Kidney epithelial cell (primary cell): Measurements from ENCODE around the gene ZNF268. TPM values are rescaled to one million over a fixed set of nuclear protein-coding genes. Genes with fewer than 3 reads are reported as not detected.

Experiments
- DNase-seq: peaks from one replicate; pipeline ENCODE4 v3.0.0-alpha.2; 2010; ENCODE audit warnings: low read depth
- H3K27me3 ChIP-seq: 2 replicates; pipeline ENCODE4 v1.6.0; 2011; ENCODE audit warnings: low read length; ENCODE audit not compliant: control insufficient read depth, insufficient read depth
- H3K36me3 ChIP-seq: 2 replicates; pipeline ENCODE4 v1.5.1; 2011; ENCODE audit warnings: low read length; ENCODE audit not compliant: control insufficient read depth, insufficient read depth
- H3K4me3 ChIP-seq: 2 replicates; pipeline ENCODE4 v1.5.1; 2011; ENCODE audit warnings: low read depth, mild to moderate bottlenecking, control low read depth, low read length
- total RNA-seq: library from RNA; depleted of rRNA; stranded (reverse); fragments of >200 nt; gene quantifications from 2 replicates; pipeline ENCODE4 v1.2.3, GENCODE V29; 2015
- TF ChIP-seq, protein P1 (sequence below): IDR thresholded peaks from 2 replicates; pipeline ENCODE4 v1.5.1; 2011; ENCODE audit warnings: mild to moderate bottlenecking, moderate library complexity, low read length, control low read depth, inconsistent platforms; ENCODE audit not compliant: insufficient read depth, poor library complexity, severe bottlenecking

The ZNF268 gene
- total RNA-seq, 1 donor from 2014 or later = 26.2 TPM

GRCh38 chr12:133202493-133203343 lies 21.4 kb downstream of the ZNF268 start:
- H3K27me3 ChIP-seq = no peaks in the 10 kb centered on the region
- no peaks in the 10 kb centered on the region for H3K36me3 ChIP-seq
- no peak overlapping the region for H3K4me3 ChIP-seq
- TF ChIP-seq, protein P1, sequence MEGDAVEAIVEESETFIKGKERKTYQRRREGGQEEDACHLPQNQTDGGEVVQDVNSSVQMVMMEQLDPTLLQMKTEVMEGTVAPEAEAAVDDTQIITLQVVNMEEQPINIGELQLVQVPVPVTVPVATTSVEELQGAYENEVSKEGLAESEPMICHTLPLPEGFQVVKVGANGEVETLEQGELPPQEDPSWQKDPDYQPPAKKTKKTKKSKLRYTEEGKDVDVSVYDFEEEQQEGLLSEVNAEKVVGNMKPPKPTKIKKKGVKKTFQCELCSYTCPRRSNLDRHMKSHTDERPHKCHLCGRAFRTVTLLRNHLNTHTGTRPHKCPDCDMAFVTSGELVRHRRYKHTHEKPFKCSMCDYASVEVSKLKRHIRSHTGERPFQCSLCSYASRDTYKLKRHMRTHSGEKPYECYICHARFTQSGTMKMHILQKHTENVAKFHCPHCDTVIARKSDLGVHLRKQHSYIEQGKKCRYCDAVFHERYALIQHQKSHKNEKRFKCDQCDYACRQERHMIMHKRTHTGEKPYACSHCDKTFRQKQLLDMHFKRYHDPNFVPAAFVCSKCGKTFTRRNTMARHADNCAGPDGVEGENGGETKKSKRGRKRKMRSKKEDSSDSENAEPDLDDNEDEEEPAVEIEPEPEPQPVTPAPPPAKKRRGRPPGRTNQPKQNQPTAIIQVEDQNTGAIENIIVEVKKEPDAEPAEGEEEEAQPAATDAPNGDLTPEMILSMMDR = no peak
- DNase-seq = no peak

DNA sequence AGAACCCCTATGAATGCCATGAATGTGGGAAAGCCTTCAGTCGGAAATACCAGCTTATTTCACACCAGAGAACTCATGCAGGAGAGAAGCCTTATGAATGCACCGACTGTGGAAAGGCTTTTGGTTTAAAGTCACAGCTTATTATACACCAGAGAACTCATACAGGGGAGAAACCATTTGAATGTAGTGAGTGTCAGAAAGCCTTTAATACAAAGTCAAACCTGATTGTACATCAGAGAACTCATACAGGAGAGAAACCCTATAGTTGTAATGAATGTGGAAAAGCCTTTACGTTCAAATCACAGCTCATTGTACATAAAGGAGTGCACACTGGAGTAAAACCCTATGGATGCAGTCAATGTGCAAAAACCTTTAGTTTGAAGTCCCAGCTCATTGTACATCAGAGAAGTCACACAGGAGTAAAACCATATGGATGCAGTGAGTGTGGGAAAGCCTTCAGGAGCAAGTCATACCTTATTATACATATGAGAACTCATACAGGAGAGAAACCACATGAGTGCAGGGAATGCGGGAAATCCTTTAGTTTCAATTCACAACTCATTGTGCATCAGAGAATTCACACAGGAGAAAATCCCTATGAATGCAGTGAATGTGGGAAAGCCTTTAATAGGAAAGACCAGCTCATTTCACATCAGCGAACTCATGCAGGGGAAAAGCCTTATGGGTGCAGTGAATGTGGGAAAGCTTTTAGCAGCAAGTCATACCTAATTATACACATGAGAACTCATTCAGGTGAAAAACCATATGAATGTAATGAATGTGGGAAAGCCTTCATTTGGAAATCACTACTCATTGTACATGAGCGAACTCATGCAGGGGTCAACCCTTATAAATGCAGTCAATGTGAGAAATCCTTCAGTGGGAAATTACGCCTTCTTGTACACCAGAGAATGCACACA lies 22.3 kb downstream of the ZNF268 start:
- Histone ChIP-seq H3K36me3 (no peaks in the 10 kb centered on the region), H3K4me3 (no peak overlapping the region), H3K27me3 (no peaks in the 10 kb centered on the region)
- no peak for DNase-seq
- TF ChIP-seq, protein P1 = no peak

GRCh38 chr12:133204264-133204603 lies 22.9 kb downstream of the ZNF268 start:
- Histone ChIP-seq H3K4me3 (no peak overlapping the region), H3K36me3 (no peaks in the 10 kb centered on the region), H3K27me3 (no peaks in the 10 kb centered on the region)
- TF ChIP-seq, protein P1 = no peak
- no peak for DNase-seq

DNA sequence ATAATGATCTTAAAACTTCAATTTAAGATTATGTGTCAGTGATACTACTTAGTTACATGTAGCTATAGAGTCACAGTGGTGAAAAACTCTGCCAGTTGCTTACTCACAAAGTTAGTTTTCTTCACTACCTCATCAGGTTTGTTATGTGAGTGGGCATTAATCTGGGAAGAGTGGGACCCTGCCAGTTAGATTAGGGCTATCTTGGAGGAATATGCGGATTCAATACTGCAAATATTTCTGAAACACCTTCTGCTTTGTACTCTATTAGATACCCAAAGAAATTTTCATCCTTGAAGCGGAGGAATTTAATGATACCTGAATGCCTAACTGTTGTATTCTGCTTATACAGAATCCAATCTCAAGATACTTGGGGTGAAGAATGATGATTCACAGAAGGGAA lies 25.1 kb downstream of the ZNF268 start:
- TF ChIP-seq, protein P1 = no peak
- no peak for DNase-seq
- H3K36me3 ChIP-seq = no peaks in the 10 kb centered on the region
- H3K27me3 ChIP-seq = no peaks in the 10 kb centered on the region
- no peak overlapping the region for H3K4me3 ChIP-seq

DNA sequence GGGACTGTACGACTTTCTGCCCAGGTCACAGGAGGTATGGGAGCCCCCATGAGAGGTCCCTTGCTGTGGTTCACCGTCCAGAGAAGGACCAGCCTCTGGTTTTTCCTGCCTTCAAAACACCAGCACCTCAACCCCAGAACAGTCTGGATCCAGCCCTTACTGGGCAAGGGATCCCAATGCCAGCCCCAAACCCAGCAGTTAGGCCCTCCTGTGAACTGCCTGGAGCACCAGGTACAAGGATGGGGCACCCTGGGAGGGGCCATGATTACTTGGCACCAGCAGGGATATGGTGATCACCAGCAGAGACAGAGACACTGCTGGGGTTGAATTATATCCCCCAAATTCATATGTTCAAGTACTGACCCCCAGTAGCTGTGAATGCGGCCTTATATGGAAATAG lies 34.4 kb downstream of the ZNF268 start:
- H3K36me3 ChIP-seq = no peaks in the 10 kb centered on the region
- H3K4me3 ChIP-seq = no peak overlapping the region
- no peak for DNase-seq
- TF ChIP-seq, protein P1 = no peak
- H3K27me3 ChIP-seq = no peaks in the 10 kb centered on the region
